ENCODE results near the gene AMIGO3.
A peak's percentile ranks its signal among the peaks of the same experiment; 100 is the strongest.
"Not testable (repeated sequence)": the region's sequence is repeated elsewhere in the genome, so short reads cannot be mapped to it uniquely, and the experiment has no call there.

Gene AMIGO3

DNA sequence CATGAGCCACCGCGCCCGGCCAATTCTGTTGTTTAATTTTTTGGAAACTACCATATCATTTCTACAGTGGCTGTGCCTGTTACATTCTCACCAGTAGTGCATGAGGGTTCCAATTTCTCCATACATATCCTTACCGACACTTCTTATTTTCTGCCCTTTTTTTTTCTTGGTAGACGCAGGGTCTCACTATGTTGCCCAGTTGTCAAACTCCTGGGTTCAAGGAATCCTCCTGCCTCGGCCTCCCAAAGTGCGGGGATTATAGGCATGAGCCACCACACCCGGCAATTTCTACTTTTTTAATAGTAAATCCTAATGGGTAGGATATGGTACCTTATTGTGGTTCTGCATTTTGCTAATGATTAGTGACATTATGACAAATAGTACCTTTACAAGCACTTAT is 9.6 kb downstream of the AMIGO3 start:
- no peak for DNase-seq (ENCODE audit: low read depth)

DNA sequence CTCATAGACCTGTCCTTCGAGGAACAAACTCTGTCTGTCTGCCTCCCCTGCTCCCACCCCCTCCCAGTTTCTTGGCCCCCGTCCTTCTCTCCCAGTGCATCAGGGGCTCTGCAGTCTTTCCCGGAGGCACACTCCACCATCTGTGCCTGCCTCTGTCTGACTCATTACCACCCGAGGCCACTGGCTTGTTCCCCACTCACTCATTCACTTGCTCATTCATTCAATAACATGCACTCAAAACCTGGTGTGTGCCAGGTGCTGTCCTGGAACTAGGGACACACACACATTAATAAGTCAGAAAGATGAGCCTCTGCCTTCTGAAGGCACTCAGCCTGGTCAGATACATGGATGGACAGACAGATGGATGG is 12.4 kb downstream of the AMIGO3 start:
- no peak for DNase-seq (ENCODE audit: low read depth)

DNA sequence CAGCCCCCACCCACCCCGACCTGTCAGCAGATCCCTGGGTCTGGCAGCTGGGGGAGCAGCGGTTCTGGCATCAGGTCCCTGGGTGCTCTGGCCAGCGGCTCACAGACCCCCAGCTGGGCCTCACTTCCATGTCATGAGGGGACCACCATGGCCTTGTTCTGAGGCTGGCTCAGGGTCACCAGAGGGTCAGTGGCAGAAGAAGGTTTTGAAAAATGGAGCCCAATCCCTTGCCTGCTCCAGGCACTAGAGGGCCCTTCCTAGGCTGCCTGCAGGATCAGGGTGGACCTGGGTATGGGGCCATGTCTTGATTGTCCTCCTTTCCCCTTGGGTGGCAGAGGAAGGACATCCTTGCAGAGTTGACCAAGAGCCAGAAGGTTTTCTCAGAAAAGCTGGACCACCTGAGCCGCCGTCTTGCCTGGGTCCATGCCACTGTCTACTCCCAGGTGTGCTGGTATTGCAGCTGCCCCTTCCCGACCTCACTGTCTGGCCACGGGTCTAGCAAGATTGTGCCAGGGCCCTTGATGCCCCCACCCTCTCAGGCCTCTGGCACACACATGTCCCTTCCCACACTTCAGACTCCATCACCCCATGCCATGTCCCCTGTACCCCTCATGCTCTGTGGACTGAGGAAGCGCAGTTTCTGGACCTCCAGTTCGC is 12.9 kb downstream of the AMIGO3 start:
- no peak for DNase-seq (ENCODE audit: low read depth)

DNA sequence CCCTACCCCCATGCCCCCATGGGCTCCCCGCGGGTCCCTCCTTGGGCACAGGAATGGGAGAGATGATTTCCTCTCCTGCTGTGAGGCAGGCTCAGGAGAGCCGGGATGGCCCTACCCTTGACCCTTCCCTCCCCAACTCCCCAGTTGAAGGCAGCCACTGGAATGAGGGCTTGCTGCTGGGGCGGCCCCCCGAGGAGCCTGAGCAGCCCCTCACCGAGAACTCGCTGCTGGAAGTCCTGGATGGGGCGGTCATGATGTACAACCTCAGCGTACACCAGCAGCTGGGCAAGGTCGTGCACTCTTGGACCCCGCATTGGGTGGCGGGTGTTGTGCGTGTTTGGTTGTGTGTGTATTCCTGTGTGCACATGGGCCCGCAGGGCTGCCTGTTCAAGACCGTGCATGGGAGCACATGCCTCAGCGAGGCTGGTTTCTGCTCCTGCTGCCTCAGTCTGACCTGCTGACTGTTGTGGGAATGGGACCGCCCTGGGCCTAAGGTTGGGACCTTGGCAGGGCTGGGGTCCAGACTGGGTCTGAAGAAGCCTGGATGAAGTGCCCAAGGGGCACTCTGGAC is 14.0 kb downstream of the AMIGO3 start:
- DNase-seq (ENCODE audit: low read depth) = no peak

DNA sequence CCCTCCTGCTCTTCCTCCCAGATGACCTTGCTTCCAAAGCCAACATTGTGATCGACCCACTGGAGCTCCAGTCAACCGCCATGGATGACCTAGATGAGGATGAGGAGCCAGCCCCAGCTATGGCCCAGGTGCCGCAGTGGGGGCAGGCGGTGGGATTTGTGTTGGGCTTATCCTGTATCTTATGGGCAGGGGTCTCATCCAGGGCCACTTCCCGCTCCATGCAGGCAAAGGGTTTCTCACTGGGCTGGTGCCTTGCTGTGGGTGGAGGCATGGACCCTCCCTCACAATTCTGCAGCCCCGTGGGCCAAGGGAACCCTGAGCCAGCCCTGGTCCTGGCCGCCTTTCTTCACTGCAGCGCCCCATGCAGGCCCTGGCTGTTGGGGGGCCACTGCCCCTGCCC is 14.9 kb downstream of the AMIGO3 start:
- DNase-seq (ENCODE audit: low read depth) = no peak

DNA sequence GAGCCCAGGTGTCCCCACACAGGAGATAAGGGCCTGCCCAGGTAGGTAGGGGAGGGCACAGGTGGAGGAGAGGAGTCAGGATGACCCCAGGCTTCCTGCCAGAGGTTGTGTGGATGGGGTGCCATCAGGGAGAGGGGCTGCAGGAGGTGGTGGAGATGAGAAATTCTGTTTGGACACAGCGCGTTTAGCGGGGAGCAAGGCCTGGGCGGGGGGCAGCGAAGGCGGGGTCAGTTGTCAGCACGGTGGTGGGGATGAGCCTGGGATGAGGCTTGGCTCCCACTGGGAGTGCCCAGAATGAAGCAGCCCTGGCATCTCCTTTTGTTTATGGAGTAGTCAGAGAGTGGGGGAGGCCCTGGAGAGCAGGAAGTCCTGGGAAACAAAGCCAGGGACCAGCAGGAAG is 15.5 kb downstream of the AMIGO3 start:
- no peak for DNase-seq (ENCODE audit: low read depth)

DNA sequence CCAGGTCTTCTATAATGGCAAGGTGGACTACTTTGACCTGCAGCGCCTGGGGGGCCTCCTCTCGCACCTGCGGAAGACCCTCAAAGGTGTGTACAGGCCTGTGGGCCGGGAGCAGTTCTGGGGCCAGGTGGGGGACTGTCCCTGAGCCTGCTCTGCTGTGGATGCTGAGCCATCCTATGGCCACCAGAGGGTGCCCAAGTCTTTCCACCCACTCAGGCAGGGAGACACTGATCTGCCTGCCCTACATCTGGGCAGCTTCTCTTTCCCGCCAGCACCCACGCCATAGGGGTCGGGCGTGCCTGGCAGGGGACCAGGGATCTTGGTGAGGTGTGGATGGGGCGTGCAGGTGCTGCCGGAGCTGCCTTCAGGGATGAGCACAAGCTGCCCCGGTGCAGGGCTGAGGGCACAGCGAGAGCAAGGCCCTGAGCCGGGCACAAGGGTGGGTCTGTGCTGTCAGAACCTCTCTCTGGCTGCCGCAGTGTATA is 16.0 kb downstream of the AMIGO3 start:
- peak; percentile 58 for DNase-seq (ENCODE audit: low read depth)

DNA sequence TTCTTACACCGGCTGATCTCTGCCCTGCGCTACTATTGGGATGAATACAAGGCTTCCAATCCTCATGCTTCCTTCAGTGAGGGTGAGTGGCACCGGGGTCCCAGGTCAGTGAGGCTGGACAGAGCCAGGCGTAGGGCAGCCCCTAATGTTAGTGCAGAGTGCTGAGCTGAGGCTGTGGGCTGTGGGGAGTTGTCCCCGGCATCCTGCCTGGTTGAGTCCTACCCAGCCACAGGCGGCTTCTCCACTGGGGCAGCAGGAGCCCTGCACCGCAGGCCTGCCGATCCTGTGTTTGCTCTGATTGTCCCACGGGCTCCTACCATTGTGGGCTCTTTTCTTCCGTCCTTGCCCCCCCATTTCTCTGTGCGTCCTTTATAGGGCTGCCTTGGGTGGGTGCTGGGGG is 16.8 kb downstream of the AMIGO3 start:
- DNase-seq (ENCODE audit: low read depth) = no peak

DNA sequence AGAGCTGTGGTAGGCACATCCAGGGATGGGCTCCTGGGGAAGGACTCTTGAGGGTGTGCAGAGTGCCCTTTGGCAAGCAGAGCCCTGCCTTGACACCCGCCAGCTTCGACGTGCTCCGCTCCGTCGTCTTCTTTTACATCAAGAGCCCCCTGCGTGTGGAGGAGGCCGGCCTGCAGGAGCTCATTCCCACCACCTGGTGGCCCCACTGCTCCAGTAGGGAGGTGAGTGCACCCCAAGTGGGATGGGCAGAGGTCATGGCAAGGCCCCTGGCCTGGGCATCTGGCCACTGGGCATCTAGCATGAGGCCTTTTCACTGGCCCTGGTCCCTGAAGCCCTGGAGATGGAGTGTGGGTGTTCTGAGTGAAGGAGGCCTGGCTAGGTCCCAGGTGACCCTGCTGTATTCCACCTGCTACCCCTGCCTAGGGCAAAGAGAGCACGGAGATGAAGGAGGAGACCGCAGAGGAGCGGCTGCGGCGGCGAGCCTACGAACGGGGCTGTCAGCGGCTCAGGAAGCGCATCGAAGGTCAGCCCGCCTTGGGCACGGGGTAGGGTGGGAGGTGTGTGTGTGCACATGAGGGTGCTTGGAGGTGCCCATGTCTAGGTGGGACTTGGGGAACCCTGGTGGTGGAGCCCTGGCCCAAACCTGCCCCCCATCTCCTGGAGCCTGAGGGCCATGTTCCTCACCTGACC is 18.0 kb downstream of the AMIGO3 start:
- no peak for DNase-seq (ENCODE audit: low read depth)

DNA sequence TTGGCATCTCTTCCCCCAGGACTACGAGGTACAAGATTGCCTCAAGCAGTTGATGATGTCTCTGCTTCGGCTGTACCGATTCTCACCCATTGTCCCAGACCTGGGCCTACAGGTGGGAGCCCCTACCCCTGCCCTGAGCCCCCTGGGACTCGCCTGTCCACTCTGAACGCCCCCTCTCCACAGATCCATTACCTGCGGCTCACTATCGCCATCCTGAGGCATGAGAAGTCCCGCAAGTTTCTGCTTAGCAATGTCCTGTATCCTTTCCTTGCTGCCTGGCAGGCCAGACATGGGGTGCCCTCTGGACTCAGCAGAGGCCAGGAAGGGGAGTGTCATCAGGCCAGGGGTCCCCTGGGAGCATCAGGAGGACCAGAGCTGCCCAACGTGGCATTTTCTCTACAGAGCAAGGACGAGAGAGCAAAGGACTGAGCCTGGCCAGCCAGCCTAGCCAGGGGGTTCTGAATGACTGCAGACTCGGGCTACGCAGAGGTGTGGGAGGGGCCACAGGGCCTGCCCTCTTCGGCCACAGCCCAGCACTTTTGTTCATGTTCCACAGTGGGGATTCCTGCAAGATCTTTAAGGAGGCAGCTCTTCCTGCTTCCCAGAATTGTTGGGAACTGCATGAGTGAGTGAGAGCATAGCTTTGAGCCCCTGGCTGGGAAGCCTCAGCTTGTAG is 18.9 kb downstream of the AMIGO3 start:
- DNase-seq (ENCODE audit: low read depth) = no peak

DNA sequence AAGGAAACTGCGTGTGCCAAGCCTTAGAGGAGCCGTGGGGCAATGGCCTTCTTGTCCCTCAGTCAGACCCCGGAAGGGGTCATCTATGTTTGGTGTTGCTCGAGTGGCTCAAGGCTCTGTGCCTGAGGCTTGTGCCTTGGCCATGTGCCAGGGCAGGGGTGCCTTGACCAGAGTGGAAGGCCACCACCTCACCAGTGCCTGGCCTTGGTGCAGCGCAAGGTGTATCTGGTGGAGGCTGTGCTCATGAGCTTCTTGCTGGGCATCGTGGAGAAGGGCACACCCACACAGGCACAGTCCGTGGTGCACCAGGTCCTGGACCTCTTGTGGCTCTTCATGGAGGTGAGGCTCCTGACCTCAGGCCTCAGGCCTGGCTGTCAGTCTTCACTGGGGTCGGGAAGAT is 19.5 kb downstream of the AMIGO3 start:
- DNase-seq (ENCODE audit: low read depth) = no peak

DNA sequence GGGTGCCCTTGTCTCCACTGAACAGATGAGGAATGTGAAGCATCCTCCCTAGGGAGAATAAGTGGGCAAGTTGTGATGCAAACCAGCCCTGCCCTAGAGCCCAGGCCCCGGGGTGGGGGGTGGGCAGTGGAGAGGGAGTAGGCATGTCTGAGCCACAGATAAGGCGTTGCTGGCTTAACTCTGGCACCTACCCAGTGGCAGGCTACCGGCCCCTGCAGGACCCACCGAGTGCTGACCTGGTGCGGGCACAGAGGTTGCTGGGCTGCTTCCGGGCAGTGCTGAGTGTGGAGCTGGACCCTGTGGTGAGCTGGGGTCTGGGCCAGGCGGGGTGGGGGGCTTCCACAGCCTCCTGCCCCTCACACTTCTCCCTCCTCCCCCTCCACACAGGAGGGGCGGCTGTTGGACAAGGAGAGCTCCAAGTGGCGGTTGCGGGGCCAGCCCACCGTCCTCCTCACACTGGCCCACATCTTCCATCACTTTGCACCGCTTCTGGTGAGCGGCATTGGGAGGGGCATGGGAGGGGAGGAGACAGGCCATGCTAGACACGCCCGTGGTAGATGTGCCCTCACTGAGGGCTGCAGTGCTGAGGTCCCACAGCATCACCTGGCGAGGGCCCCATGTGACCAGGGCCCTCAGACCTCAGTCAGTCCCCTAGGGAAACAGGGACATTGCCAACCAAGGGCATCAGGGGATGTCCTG is 20.1 kb downstream of the AMIGO3 start:
- DNase-seq (ENCODE audit: low read depth) = no peak

DNA sequence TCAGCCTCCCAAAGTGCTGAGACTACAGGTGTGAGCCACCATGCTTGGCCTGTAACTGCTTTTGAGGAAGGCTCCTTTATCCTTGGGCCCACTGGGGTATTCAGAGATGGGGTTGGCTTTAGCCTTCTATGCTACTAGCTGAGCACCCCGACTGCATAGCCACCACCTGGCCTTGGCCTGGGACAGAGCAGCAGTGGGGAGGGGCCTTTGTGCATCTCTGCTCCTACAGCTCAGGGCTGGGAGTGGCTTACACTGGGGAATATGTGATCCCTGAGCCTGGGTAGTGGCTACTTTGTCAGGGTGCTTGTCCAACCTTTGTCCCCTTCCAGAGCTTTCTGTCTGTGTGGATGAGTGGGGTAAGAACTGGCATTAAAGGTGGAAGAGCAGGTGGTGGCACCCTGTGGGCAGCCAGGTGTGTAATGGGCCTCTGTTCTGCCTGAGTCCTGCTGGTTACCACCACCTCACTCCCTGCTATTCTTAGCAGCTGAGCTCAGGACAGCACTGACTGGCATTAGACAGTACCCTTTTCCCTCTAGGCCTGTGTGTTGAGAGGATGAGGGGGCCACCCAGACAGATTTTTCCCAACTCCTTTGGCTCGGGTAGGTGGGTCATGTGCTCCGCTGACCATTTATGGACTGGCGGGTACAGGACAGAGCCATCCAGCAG is 24.0 kb downstream of the AMIGO3 start:
- DNase-seq (ENCODE audit: low read depth) = not testable (repeated sequence)

DNA sequence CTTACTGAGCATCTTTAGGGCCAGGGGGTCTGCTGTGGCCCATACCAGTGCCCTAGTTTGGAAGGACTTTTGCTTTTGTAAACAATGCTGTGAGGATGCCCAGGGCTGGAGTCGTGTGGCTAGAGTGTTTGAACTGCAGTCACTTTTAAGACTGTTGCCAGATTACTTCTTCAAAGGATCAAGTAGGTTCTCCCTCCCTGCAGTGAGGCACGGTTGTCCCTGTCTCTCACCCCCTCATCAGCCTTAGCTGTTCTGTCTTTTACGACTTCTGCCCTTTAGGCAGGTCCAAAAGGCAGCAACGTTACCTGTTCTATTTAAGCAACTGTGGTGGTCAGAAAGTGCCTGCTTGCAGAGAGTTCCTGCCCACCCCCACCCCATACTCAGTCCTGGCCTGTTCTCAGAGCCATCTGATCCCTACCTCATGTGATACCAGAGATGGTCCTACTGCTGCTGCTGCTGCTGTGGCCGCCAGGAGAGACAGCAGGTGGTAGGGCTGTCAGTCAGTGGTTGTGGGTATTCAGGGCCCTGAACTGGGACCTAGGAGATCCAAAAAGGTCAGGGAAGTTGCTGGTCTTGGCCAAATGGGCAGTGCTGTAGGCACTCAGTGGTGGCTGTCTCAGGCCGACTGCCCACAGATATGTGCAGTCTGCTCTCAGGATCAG is 24.9 kb downstream of the AMIGO3 start:
- DNase-seq (ENCODE audit: low read depth) = not testable (repeated sequence)

DNA sequence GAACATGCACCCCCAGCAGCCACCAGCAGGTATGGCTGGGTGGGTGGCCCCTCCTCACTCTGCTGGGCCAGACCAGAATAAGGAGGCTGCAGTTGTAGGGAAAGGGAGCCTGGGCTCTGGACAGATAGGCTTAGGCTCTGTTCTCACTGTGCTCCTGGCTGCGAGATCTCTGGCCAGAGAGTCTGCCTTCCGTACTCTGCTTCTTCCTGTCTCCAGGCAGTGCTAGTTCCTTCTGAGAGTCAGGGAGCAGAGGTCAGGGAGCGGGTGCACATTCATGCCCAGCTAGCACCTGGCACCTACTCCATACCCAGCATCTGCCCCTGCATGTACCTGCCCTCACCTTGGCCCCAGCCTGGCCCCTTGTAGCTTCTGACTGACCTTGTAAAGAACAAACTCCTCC is 28.0 kb downstream of the AMIGO3 start:
- DNase-seq (ENCODE audit: low read depth) = not testable (repeated sequence)

DNA sequence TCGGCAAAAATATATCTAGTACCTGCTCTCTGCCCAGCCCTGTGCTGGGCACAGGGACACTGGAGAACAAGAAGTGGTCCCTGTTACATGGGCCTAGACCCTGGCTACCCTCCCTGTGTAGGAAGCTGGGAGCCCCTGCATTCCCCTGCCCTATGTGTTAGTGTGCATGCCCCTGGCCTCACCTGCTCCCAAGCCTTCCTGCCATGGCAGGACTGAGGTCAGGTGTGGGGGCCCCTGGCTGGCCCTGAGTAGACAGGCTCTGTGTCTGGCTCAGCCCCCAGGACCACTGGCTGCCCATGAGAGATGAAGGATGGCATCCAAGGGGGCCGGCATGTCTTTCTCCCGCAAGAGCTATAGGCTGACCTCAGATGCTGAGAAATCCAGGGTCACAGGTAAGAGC is 28.6 kb downstream of the AMIGO3 start:
- DNase-seq (ENCODE audit: low read depth) = not testable (repeated sequence)

DNA sequence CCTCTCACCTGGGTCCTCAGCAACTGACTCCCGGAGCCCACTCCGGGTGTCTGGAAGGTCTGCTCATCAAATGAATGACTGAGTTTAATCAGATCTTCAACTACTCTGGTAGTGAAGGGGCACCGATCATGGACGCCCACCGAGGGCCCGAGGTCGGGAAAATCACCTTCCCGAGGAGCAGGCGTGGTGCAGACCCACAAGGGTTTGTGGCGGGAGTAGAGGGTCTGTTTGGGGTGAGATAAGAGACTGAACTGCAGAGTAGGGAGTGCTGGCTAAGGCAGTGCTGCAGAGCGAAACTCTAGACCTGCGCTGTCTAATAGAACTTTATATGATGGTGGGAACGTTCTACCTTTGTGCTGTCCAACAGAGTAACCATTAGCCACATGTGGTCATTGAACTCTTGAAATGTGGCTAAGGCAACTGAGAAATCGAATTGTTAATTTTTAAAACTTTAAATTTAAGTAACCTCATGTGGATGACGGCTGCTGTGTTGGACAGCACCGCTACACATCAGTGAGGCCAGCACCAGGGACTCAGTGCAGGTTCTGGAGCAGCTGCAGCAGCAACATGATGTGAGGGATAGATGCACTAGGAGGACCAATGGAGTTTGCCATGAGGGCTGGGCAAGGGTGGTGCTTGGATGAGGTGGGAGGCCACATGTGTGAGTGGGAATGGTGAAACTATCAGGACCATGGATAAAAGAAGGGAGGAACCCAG is 29.4 kb downstream of the AMIGO3 start:
- not testable (repeated sequence) for DNase-seq (ENCODE audit: low read depth)

DNA sequence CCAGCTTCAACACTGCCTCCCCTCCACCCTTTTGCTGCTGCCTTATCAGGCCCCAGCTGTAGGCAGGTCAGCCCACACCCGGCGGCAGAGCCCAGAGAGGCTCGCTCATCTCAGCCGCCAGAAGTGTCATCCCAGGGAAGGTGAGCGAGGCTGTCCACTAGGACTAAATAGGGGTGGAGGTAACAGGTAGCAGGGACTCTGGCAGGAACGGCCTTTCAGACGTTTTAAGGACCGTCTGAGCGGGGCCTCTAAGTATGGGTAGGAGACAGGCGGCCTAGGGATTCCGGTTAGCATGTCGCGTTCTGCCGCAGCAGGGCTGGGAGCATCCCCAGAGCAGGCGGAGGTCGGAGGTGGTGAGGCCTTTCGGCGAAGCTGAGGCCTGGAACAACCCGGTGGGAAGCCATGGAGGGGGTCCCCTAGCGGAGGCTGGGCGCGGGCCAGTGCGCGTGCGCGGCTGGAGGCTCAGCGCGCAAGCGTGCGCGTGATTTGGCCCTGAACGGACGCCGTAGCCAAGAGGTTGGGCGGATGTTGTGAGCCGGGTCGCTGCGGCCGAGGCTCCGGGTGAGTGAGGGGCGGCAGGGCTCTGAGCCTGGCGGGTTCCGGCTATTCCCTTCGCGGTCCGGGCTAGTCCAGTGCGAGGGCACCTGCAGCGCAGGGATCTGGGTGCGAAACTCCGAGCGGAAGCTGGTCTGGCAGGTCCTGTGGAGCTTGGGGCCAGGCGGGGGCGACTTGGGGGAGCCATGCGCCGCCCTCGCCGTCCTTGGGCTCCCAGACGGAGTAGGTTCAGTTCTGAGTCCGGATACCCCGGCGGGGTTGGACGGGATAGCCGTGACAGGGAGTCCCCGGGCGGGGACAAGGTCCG is 30.2 kb downstream of the AMIGO3 start, which contains the start of the genes MST1 and RNF123:
Gene MST1, minus strand, starts transcription at position 429 of the 862 bp plus-strand sequence. CDS start 783 bp downstream, outside the sequence.
Gene RNF123, plus strand, starts transcription at position 512 of the 862 bp plus-strand sequence. CDS start 1,609 bp downstream, outside the sequence.
- DNase-seq (ENCODE audit: low read depth) = peak; percentile 91
